SK-MEL-5 (cell line): ENCODE measurements around the gene ZSCAN12. TPM values are rescaled to one million over a fixed set of nuclear protein-coding genes. Genes with fewer than 3 reads are reported as not detected.
A peak's percentile ranks its signal among the peaks of the same experiment; 100 is the strongest.
"Not testable (repeated sequence)": the region's sequence is repeated elsewhere in the genome, so short reads cannot be mapped to it uniquely, and the experiment has no call there.

Source experiments
- DNase-seq: peaks from one replicate; pipeline ENCODE4 v3.0.0-alpha.2; 2016; ENCODE audit warnings: low read depth, low spot score
- in situ Hi-C: cut with HindIII; loops from 2 replicates; pipeline ENCODE4 v1.10.0; 2016; ENCODE audit warnings: low sequenced_read_pairs, high pct_unique_total_duplicates, low pct_unique_long_range_greater_than_20kb
- total RNA-seq: library from RNA; depleted of rRNA; stranded (reverse); fragments of >200 nt; shearing (Covaris generic); gene quantifications from 2 replicates; pipeline ENCODE4 v1.2.3, GENCODE V29; 2014

The ZSCAN12 gene
- total RNA-seq, 1 experiment from 2014 or later, result 1.6 TPM

DNA sequence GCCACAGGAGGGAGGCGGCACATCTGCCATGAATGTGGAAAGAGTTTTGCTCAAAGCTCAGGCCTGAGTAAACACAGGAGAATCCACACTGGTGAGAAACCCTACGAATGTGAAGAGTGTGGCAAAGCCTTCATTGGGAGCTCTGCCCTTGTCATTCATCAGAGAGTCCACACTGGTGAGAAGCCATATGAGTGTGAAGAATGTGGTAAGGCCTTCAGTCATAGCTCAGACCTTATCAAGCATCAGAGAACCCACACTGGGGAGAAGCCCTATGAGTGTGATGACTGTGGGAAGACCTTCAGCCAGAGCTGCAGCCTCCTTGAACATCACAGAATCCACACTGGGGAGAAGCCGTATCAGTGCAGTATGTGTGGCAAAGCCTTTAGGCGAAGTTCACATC, 34.0 kb downstream of the ZSCAN12 start:
- in situ Hi-C loops, DNase-seq: not testable (repeated sequence)

DNA sequence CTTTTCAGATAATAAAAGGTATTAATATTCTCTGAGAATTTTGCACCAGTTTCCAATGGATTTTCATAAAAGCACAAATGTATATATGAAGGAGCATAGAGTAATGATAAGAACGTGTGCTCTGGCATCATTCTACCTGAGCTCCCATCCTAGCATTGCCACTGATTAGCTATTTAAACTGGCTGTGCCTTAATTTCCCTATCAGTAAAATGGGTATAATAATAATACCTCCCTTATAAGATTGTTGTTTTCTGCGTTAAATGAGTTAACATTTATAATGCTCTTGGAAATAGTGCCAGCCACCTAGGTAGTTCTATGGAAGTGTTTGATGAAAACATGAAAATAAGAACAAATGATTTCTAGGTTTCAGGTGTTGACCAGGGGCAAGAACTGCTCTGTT, 38.6 kb downstream of the ZSCAN12 start:
- no peak for DNase-seq
- in situ Hi-C loops, result no loop called here

DNA sequence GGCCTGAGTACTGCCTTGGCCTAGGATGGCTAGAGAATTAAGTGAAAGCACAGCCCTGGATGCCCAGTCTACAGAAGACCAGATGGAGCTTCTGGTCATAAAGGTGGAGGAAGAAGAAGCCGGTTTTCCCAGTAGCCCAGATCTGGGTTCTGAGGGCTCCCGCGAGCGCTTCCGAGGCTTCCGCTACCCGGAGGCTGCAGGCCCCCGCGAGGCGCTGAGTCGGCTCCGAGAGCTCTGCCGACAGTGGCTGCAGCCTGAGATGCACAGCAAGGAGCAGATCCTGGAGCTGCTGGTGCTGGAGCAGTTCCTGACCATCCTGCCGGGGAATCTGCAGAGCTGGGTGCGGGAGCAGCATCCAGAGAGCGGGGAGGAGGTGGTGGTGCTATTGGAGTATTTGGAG, 40.0 kb downstream of the ZSCAN12 start:
- in situ Hi-C loops, DNase-seq: not testable (repeated sequence)

DNA sequence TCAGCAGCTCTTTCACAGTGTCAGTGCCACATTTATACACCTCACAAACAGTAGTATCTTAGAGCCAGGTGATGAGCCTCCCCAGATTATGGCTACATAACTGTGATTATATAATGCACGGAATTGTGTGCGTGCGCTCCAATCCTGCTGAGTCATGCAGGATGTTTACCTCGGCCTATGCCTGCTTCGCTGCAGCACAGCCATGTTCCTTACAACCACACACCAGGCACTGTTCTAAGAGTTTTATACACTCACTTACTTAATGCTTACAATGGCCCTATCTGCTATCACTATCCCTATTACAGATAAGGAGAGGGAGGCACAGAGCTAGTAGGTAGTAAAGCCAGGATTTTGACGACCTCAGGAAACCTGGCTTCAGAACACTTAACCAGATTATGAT, 42.5 kb downstream of the ZSCAN12 start:
- in situ Hi-C loops, result no loop called here
- no peak for DNase-seq

DNA sequence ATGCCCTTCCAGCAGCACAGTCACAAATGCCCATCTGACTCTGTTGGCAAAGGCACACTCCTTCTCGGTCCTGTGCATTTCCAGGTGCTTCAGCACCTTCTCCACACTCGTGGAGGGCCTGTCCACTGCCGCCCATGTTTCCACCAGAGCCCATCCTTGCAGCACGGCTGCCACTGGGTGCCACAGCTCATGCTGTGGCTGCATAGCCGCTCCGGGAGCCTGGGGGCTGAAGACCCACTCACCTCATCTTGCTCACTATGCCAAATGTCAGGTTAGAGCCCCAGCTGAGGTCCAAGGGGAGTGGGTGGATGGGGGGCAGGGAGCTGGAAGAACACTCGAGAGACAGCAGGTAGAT, 42.9 kb downstream of the ZSCAN12 start:
- in situ Hi-C loops, result no loop called here
- DNase-seq, result no peak

DNA sequence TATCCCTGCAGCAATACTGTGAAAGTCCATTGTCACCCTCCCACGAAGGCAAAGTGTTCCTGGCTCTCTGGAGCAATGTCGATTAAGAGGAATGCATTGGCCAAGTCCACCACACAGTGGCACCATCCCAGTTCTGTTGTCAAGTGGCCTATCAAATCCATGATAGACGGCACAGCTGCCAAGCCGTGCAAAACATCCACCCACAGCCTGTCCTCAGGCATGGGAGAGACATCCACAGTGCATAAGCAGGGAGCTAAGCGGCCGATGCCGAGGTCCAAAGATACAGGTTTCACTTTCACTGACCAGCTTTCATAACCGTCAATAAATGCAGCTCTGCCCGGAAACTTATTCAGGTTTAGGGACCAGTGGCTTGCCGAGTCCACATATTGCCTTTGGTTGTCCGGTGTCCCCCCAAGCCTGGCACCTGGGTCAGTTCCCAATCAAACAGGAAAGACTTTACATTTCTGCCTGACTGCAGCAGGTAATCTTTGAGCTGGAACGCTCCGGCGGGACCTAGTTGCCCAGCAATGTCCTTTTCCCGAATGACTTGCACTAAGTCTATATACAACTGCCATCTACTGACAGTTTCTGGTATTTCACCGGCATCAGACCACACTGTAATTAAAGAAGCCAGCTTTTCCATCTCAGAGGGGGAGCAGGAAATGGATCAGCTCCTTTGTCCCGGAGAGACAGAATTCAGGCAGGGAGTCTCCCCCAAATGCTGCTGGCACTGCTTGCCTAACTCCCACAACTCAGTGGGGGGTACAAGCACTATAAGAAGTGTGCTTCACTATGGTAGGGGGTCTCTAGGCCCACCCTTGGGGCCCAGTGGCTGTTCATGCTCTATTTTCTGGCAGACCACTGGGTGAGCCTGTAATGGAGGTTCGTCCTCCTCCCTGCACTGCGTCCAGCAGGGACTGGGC, 43.5 kb downstream of the ZSCAN12 start:
- in situ Hi-C loops, result no loop called here
- DNase-seq, result peak; percentile 88

DNA sequence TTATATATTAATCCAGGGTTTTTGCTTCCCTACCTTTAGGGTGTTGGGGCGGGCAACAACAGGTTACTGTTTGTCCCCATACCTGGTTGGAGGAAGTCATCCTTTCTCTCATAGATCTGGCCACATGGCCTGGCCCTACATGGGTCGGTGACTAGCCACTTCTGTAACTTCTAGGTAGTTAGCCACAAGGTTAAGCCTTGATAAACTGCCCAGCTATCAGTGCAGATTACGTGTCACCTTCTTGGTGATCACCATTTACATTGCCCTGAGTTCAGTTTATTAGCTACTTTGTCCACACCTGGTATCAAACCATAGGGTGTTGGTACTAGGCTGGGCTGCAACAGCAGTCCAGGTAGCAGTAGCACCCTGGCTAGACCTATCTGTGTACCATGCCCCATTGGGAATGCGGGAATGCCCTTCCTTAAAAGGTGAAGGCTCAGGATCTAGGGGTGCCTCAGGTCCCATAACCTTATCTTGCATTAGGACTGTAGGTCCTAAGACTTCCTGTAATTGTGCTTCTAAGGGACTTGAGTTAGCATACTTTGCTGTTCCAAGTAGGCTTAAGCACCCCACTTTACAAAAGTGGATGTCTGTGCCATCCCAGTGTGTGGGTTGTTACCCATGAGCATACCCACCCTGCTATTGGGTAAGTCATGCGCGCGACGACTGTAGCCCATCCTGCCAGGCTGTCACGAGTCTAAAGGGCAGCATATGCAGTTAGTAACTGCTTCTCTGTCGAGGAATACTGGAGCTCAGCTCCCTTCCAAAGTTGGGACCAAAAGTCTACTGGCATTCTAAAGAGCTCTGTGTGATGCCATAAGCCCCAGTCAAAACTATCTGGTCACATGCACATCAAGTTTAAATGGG, 44.6 kb downstream of the ZSCAN12 start:
- DNase-seq, result no peak
- in situ Hi-C loops, result no loop called here

DNA sequence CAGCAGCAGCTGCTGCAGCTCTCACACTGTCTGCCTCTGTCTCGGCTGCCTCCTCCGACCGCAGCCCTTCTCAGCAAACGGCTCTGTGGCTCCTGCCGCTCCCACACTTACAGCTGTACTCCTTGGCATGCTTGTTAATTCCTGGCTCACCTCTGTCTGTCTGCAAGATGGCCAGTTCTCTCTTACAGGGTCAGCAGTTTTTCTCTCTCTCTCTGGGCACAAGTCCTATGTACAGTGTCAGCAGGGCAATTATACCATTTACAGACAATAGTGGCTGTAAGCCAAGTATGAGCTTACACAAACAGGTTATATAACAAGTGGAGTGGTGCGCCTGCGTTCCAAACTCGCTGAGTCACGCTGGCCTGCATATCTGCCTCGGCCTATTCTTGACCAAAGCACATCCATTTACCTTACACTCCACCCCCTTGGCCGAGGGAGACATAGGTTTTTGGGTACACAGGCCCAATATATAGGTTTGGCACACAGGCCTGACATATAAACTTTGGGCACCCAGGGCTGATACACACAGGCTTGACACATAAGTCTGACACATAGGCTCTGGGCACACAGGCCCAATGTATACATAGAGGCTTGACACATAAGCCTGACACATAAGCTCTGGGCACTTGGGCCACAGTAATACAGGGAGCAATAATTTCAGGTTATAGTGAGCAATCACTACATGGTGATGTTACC, 45.4 kb downstream of the ZSCAN12 start:
- in situ Hi-C loops, result no loop called here
- no peak for DNase-seq

DNA sequence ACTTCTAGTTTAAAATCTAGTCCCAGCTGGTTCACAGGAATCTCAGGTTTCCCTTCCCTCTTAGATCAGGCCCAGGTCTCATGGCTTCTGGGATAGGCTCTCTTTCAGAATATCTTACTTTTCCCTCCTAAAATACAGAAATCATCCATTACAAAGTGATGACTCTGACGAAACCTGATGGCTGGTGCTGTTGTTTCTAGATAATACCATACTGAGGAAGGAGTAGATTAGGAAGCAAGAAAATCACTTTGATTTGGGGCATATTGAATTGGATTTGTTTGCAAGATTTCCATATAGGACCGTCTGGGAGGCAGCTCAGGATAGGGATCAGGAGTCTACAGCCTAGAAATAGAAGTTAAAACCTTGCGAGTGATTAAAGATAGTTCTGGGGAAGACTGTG, 46.2 kb downstream of the ZSCAN12 start:
- in situ Hi-C loops, result no loop called here
- no peak for DNase-seq

DNA sequence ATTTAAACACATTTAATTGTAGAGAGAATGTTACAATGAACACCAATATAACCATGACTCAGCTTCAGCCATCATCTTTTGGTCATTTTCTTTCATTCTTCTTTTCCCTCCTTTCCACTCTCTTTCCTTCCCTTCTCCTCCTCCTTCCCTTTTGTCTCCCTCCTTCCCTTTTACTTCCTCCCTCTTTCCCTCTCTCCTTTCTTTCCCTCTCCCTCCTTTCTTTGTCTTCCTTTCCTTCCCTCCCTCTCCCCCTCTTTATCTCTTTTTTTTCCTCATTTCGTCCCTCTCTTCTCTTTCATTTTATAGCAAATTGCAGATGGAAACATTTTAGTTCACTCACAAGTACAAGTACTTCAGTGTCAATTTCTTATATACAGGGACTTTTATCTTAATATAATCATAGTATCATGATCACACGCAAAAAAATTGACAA, 48.0 kb downstream of the ZSCAN12 start:
- in situ Hi-C loops, result no loop called here
- DNase-seq, result no peak

DNA sequence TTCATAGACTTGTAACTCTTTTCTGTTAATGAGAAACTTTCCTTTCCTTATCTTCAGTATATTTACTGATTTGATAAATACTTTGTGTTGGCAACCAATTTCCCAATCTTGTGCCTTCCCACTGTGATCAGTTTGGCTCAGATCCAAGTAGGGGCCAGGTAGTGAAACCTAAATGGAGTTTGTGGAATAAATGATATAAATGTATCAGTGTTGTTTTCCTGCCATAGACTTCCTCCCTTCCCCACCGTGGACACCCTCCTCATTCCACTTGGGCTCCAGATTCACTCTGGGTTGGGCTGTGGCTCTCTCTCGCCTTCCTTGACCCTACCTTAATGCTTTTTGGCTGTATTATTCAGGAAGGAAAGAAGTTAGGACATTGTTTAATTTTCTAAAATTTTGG, 48.5 kb downstream of the ZSCAN12 start:
- in situ Hi-C loops, result no loop called here
- DNase-seq, result no peak

DNA sequence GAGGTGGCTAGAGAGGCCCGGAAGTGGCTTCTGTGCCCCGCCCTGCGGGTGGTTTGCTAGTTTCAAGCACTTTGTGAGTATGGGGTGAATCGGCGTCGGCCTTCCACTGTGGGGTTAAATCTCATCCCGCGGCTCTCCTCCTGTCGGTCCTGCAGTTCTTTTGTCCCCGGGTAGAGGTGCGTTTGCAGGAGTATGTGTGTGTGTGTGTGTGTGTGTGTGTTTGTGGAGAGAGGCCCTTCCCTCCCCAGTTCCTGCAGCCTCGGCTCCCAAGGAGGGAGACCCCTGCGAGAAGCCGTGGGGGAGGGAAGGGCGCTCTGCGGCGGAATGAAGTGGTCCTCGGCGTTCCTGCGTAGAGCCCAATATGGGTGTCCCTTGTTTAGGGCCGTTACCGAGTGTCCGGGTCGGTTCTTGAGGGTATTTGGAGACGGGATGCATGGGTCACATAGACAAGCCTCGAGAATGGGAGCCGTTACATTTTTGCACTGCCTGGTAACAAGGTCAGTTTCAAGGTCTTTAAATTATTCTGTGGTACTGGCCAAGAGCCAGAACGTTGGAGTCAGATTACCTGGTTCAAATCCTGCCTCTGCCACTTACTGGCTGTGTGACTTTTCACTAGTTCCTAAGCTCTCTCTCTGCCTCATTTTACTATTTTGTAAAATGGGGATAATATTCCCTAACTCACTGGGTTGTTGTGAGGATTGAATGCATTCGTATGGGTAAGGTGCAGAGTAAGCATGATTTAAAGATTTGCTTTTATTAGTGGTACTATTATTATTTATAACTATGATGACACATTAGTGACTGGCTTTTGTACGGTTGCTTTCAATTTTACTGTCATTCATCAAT, 49.4 kb downstream of the ZSCAN12 start, which contains the start of gene ZKSCAN3:
Gene ZKSCAN3 (plus strand): TSS at position 56 of the 846 bp plus-strand sequence. CDS start 9,640 bp downstream, outside the sequence.
- in situ Hi-C loops, result no loop called here
- peak; percentile 79 for DNase-seq

DNA sequence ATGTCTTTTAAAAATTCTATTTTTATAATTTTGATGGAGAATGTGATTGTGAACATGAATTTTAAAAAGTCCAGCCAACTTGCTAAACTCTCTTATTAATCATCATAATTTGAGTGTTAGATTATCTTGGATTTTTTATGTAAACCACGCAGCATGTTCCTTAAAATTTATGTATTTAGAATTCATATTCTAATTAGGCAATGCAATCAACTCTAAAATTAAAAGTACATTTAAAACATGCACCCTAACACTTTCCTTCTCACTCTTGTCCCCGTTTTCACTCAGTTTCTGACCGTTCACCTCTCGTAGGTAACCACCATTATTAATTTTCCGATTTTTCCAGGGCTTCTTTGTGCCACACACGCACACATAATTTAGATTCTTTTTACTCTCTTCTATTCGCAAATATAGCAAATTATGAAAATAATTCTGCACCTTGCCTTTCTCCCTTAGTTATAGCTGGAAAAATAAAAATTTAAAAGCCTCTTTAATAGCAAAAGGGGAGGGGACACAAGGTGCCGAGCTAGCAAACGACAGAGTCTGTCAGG, 50.1 kb downstream of the ZSCAN12 start:
- DNase-seq, result no peak
- in situ Hi-C loops, result no loop called here

DNA sequence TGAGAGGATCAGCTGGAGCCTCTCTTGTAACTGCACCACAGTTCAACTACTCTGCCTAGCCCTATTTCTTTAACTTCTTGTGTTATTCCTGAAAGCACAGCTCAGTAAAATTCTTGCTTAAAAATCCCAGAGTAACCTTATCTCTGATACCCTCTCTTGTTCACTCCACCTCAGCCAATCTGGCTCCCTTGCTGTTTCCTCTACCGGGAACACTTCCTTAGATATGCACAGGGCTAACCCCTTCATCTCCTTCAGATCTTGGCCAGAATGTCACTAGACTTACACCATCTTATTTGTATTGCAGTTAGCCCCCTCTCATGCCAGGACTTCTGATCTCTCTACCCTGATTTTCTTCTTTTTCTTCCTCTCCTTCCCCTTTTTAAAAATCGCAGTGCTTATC, 52.4 kb downstream of the ZSCAN12 start:
- DNase-seq, result no peak
- in situ Hi-C loops, result no loop called here

DNA sequence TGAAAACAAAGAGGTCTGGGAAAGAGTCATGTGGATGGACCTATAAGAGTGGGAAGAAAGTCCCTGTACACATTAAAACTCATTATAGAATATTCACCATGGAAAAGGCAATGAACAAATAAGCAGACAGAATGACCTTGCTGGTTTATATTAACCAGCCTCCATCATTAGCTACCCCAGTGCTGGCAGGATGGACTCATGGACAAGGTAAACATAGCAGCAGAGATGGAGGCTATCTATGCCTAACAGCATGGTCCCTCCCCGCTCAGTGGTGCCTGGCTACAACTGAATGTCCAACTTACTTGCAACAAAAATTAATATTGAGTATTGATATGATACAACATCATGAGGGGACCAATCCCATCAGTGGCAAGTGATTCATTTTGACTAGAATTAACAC, 54.3 kb downstream of the ZSCAN12 start:
- in situ Hi-C loops, result no loop called here
- no peak for DNase-seq

DNA sequence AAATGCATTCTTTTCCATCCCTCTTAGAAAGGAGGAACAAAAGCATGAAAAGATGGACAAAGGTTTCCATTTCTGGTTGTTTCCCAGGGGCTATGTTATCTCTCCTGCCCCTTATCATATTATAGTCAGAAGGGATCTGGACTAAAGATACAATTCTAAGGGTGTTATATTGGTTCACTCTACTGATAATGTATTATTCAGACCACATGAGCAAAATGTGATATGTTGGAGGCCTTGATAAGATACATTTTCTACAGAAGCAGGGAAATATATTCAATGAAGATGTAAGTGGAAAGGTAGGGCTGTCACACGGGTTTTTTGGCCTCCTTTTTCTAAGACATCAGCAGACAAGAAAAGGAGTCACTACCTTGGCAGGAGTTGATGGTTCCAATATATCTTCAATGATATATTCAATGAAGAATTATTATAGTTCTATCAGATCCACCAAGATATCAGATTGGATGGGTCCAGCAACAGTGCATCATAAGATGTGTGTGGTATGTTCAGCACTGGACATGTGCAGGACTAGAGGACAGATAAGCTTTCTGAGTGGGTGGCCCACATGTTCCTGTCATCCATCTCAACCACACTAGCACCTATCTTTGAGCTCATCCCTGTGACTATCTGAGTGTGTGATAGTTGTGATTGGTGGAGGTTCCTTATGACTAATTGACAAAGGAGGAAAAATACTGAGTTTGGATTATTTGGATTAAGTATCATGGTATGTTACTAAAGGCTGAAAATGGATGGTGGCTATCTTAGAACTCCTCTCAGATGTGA, 55.5 kb downstream of the ZSCAN12 start:
- DNase-seq, result no peak
- in situ Hi-C loops, result no loop called here
